T-helper 1 cell treated with Interleukin-12 subunit alpha and Interleukin-12 subunit beta and Interleukin-4 antibody, amounts not matched to agents 30 μg/mL and 1 μg/mL, for 36 hours (primary cell): ENCODE results near the gene TANGO6.

ENCODE experiments used
- H3K27ac Mint-ChIP-seq: one replicate; pipeline ENCODE4 v1.8.0; 2021; ENCODE audit warnings: mild to moderate bottlenecking, mixed read lengths
- H3K27me3 Mint-ChIP-seq: one replicate; pipeline ENCODE4 v1.8.0; 2021; ENCODE audit warnings: low read depth, mixed read lengths
- H3K36me3 Mint-ChIP-seq: one replicate; pipeline ENCODE4 v1.8.0; 2021; ENCODE audit warnings: low read depth, mixed read lengths
- H3K4me1 Mint-ChIP-seq: one replicate; pipeline ENCODE4 v1.8.0; 2021; ENCODE audit warnings: low read depth, mixed read lengths
- H3K4me3 Mint-ChIP-seq: one replicate; pipeline ENCODE4 v1.8.0; 2021; ENCODE audit warnings: mild to moderate bottlenecking, moderate library complexity, mixed read lengths
- H3K9me3 Mint-ChIP-seq: one replicate; pipeline ENCODE4 v1.8.0; 2021; ENCODE audit warnings: mixed read lengths

Gene TANGO6

DNA sequence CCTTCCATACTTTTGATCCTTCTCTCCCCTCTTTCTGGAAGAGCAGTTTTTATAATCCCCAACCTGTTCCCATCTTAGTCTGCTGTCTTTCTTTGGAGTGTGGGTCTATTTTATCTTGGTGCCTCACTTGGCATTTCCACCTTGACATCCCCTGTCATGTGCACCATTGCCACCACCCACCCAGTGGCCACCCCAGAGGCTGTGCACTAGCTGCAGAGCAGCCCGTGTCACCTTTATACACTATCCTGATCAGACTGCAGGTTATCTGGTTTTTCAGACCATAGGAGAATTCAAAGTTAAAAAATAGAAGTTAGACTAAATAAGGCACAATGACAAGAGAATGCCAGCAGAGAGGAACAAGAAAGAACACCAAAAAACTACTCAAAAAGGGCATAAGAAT lies 43.8 kb downstream of the TANGO6 start:
- Mint-ChIP-seq H3K9me3 (no peaks in the 10 kb centered on the region), H3K36me3 (peaks cover 6% of the 10 kb centered on the region), H3K27ac (no peak overlapping the region), H3K27me3 (no peaks in the 10 kb centered on the region), H3K4me1 (peaks cover 2% of the 10 kb centered on the region), H3K4me3 (no peak overlapping the region)

DNA sequence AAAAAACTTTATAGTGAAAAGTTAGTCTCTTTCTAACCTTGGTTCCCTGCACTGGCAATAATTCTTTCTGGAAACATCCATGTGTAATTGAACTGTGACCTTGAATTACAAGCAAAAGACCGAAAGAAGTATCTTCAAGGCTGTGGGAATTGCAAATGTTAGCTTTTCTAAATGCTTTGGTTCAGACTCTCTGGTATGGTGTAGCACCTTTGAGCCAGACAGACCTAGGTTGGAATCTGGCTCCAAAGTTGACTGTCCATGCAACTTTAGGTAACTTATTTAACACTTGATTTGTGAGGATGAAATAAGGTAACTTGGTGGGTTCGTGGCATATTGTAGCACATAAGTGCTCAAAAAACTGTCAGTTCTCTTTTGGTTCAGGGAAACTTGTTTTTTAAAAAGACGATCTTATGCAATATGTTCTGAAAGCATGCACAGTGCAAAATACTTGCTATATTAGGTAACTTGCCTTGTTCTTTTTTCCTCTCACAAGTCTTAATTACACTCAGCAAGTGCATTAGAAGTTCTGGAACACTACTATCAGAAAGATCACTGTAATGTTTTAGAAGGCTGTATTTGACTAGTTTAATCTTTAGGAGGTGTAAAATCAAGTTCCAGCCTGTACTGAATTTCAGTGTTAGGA lies 46.3 kb downstream of the TANGO6 start:
- no peaks in the 10 kb centered on the region for H3K9me3 Mint-ChIP-seq
- no peak overlapping the region for H3K4me3 Mint-ChIP-seq
- no peaks in the 10 kb centered on the region for H3K27me3 Mint-ChIP-seq
- no peaks in the 10 kb centered on the region for H3K36me3 Mint-ChIP-seq
- no peak overlapping the region for H3K27ac Mint-ChIP-seq
- peaks cover 2% of the 10 kb centered on the region for H3K4me1 Mint-ChIP-seq

DNA sequence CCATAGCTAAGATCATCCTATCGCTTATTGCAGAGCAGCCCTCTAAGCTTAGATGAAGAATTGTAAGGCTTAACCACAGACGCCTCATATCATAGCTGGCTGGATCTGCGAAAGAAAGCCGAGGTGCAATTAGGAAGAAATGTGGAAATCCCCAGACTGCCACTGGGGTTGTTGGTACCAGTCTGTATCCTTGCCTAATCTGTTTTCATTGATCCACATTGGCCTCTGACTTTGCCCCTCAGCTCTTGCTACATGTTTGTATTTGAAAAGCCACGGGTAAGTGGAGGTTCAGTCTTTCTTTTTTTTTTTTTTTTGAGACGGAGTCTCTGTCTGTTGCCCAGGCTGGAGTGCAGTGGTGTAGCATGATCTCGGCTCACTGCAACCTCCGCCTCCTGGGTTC lies 48.9 kb downstream of the TANGO6 start:
- Mint-ChIP-seq H3K4me3 (no peak overlapping the region), H3K27ac (no peak overlapping the region), H3K27me3 (no peaks in the 10 kb centered on the region), H3K4me1 (peaks cover 2% of the 10 kb centered on the region), H3K9me3 (no peaks in the 10 kb centered on the region), H3K36me3 (no peaks in the 10 kb centered on the region)

DNA sequence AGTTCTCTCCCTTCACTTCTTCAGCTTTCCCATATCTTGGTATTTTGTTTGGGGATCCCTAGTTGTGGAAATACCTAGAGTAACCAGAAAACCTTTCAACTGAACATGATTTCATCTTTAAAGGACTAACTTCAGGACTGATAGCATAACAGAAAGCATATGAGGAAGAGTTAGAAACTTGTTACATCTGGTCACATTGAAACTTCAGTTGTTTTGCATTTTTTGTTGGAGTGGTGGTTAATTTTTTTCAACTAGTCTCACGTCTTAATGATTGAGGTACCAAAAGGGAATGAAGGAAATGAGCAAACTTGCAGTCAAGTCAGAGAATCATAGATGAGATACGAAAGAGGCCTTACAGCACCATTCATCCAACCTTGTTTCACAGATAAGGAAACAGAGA lies 49.6 kb downstream of the TANGO6 start:
- Mint-ChIP-seq H3K4me3 (no peak overlapping the region), H3K27me3 (no peaks in the 10 kb centered on the region), H3K9me3 (no peaks in the 10 kb centered on the region), H3K36me3 (no peaks in the 10 kb centered on the region), H3K27ac (no peak overlapping the region), H3K4me1 (peaks cover 2% of the 10 kb centered on the region)

DNA sequence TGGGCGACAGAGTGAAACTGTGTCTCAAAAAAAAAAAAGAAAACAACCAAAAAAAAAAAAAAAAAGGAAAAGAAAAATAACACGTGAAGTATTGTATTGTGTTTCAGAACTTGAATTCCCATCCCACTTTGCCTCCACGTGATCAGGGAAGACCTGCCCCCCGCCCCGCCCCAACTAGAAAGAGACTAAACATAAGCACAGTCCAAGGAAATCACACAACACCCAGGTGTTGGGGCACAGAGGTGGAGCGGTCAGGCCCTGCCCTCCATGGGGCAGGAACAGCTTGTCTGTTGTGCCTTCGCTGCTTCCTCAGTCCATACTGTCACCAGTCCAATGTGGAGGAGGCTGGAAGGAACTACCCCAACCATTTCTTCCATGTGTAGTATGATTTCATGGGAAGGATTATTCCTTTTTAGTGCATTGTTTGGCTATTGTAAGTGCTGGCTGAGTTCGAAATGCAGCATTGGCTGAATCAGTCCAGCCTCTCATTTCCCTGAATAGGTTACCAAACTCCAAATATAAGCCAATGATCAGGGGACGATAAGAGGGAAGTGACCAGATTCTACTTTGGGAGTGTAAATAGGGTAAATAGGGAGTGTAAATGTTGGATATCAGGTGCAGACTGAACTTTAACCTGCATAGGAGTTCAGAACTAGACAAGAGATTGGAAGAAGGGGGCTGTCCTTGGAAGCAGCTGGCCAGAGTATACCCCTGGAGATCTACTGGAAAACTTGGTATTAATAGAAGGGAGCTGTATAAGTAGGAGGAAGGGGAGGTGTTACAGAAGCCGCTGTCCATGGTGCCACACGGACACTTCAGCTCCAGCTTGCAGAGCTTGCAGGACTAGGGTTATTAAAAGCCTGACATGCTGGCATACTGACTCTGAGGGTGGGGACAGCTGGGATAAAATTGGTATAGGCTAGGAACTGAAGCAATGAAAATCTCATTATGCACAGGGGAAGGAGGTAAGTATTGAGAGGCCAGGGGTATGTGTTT lies 50.7 kb downstream of the TANGO6 start:
- Mint-ChIP-seq H3K4me3 (no peak overlapping the region), H3K9me3 (no peaks in the 10 kb centered on the region), H3K4me1 (peaks cover 2% of the 10 kb centered on the region), H3K36me3 (no peaks in the 10 kb centered on the region), H3K27me3 (no peaks in the 10 kb centered on the region), H3K27ac (no peak overlapping the region)

DNA sequence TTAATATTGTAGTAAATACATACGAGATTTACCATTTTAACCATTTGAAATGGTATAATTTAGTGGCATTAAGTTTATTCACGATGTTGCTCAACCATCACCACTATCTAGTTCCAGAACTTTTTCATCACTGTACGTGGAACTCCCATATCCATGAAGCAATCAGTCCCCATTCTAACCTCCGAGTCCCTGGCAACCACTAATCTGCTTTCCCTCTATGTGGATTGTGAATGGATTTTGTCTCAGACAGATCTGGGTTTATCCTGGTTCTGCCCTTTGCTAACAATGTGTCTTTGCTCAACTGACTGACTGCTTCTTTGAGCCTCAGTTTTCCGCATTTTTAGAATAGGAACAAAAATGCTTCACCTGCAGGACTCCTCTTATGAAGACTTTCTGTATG lies 51.4 kb downstream of the TANGO6 start:
- Mint-ChIP-seq H3K9me3 (no peaks in the 10 kb centered on the region), H3K27me3 (no peaks in the 10 kb centered on the region), H3K36me3 (no peaks in the 10 kb centered on the region), H3K4me3 (no peak overlapping the region), H3K4me1 (peaks cover 2% of the 10 kb centered on the region), H3K27ac (no peak overlapping the region)

DNA sequence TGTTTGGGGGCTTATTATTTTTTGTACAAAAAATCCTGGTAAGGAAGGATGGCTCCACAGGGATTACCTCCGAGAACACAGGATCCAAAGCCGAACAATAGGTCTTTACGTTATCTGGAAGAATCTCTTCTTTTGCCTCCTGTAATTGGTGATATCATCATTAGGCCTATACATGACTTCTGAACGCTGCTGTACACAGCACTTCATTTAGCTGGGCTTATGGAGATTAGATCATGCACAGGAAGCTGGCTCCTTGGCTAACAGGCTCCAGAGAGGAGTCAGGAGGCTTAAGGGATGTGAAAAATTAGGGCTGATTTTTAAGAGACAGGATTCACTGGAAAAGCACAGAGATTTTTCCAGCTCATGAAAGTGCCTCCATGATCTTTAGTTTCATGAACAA lies 54.7 kb downstream of the TANGO6 start:
- Mint-ChIP-seq H3K4me3 (no peak overlapping the region), H3K27ac (no peak overlapping the region), H3K27me3 (no peaks in the 10 kb centered on the region), H3K4me1 (no peaks in the 10 kb centered on the region), H3K9me3 (no peaks in the 10 kb centered on the region), H3K36me3 (no peaks in the 10 kb centered on the region)

DNA sequence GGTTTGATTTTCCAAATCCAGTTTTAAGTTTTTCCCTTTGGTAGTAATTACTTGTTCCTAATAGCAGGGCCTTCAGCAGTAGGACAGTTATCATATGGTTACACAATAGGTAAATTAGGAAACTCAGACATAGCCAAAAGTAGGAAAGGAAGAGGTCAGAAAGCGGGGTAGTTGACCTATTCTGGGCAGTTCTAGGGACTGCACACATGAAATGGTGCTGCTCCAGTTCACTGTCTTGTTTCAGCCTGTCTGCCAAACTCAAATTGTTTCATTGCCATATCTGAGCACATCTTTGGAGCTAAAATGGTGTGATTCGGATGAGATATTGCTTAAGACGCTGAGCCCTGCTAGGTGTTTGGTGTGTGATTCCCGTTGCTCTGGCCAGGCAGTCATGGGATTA lies 56.7 kb downstream of the TANGO6 start:
- H3K36me3 Mint-ChIP-seq, result no peaks in the 10 kb centered on the region
- no peaks in the 10 kb centered on the region for H3K9me3 Mint-ChIP-seq
- no peaks in the 10 kb centered on the region for H3K4me1 Mint-ChIP-seq
- no peaks in the 10 kb centered on the region for H3K27me3 Mint-ChIP-seq
- H3K27ac Mint-ChIP-seq, result no peak overlapping the region
- H3K4me3 Mint-ChIP-seq, result no peak overlapping the region

DNA sequence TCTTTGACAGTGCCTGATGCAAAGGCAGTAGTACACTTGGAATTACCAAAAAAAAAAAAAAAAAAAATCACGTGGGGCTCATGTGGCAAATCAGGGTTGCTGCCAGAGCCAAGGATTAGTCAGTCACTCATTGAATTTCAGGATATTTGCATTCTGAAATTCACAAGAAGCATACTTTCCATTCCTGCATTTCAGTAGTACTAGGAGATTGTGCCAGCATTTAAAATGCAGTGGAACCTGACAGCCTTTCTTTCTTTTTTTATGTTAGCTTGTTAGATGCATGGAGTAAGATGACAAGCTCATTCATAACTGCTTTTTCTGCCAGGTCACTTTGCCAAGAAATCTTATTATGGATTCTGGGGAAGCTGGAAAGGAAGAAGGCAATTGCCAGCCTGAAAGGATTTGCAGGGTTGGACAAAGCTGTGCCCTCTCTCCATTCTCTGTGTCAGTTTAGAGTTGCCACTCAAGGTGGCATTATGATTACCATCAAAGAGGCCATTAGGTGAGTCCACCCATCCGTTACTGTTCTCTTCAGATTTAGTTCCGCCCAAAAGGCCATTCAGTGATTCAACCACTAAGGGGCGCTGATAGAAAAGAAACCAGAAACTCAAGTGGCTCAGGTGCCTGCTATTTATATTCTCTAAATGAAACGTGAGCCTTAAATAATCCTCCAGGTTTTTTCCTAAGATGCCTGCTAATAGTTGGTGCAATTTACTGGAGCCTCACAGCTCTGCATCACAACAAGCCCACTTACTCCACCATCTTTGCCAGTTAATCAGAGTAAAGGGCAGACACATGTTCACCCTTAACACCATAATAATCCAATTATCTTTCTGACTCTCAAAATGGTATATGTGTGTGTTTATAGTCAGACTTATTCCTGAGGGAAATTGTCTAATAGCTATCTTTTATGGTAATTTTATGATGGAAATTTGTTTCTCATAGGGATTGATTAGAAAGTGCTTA lies 59.0 kb downstream of the TANGO6 start:
- no peak overlapping the region for H3K4me3 Mint-ChIP-seq
- no peaks in the 10 kb centered on the region for H3K27me3 Mint-ChIP-seq
- H3K4me1 Mint-ChIP-seq, result no peaks in the 10 kb centered on the region
- no peaks in the 10 kb centered on the region for H3K36me3 Mint-ChIP-seq
- H3K9me3 Mint-ChIP-seq, result no peaks in the 10 kb centered on the region
- no peak overlapping the region for H3K27ac Mint-ChIP-seq

DNA sequence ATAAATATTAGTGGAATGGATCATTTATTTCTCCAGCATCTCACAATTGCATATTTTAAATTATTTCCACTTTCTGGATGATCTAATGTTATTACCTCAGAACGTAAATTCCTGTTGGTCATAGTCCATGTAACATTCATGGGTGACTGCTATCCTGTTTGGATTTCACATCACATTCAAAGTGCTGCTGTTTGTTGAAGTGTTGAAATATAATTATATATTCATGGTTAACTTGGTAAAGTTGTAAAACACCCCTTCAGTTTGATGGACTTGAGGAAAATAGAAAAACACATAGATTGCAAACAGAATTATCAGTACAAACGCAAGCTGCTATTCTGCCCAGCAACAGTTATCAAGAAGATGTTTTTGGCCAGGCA lies 59.6 kb downstream of the TANGO6 start:
- Mint-ChIP-seq H3K36me3 (no peaks in the 10 kb centered on the region), H3K27ac (no peak overlapping the region), H3K27me3 (no peaks in the 10 kb centered on the region), H3K9me3 (no peaks in the 10 kb centered on the region), H3K4me3 (no peak overlapping the region), H3K4me1 (no peaks in the 10 kb centered on the region)

DNA sequence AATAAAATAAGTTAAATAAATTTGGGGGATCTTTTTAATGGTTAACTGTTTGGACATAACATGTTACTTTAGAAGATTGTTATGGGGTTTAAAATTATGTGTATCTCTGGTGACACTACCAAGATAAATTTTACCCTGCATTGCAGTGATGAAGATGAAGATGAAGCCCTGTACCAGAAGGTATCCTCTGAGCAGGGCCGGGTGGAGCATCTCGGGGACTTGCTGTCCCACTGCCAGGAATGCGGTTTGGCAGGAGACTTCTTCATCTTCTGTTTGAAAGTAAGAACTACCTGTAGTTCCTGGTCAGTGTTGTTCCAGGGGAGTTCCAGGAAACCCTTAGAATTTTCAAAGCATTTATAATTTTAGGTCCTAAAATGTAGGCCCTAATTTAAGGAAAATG lies 64.0 kb downstream of the TANGO6 start:
- H3K4me3 Mint-ChIP-seq, result no peak overlapping the region
- no peaks in the 10 kb centered on the region for H3K4me1 Mint-ChIP-seq
- no peaks in the 10 kb centered on the region for H3K9me3 Mint-ChIP-seq
- H3K27ac Mint-ChIP-seq, result no peak overlapping the region
- no peaks in the 10 kb centered on the region for H3K27me3 Mint-ChIP-seq
- peaks cover 2% of the 10 kb centered on the region for H3K36me3 Mint-ChIP-seq

DNA sequence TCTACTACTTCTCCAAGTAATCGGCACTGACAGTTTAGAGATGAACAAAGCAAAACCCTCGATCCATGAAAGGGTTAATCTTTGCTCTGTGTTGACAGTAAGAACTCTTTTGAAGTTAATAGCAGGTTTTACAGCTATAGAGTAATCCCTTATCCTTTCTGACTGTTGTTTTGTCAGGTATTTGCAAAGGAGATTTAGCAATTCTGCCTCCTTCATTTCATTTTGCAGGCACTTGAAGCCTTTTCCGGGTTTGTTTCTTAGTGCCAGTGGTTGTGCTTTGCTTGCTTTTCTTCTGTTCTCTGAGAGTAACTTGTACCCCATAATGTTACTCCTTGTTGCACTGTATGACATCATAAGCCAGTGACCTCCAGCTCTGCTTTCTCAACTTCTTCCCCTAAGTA lies 64.5 kb downstream of the TANGO6 start:
- Mint-ChIP-seq H3K4me3 (no peak overlapping the region), H3K9me3 (no peaks in the 10 kb centered on the region), H3K27me3 (no peaks in the 10 kb centered on the region), H3K36me3 (peaks cover 2% of the 10 kb centered on the region), H3K4me1 (no peaks in the 10 kb centered on the region), H3K27ac (no peak overlapping the region)

DNA sequence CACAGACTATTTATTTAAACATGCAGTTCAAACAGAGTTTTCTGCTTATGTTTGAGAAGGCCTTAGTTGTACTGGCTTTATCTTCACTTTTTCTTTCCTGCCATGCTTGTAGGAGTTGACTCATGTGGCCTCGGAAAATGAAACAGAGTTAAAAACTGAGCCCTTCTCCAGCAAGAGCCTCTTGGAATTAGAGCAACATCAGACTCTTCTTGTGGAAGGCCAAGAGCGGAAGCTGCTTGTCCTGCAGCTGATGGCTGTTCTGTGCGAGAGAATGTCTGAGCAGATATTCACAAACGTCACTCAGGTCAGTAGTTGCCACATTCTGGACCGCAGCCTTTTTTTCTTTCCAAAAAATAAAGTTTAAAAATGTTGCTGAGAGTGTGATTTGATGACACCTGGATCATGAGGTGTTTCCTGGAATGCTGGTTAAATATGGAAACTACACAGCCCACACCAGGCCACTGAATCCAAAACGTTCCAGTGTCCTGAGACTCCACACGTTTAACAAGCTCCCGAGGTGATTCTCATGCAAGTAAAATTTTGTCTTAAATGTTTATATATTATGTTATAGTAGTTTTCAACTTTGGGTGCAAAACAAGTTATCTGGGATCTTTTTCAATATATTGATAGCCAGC lies 65.9 kb downstream of the TANGO6 start:
- no peak overlapping the region for H3K27ac Mint-ChIP-seq
- peaks cover 2% of the 10 kb centered on the region for H3K36me3 Mint-ChIP-seq
- no peaks in the 10 kb centered on the region for H3K9me3 Mint-ChIP-seq
- no peak overlapping the region for H3K4me3 Mint-ChIP-seq
- H3K27me3 Mint-ChIP-seq, result no peaks in the 10 kb centered on the region
- H3K4me1 Mint-ChIP-seq, result no peaks in the 10 kb centered on the region

DNA sequence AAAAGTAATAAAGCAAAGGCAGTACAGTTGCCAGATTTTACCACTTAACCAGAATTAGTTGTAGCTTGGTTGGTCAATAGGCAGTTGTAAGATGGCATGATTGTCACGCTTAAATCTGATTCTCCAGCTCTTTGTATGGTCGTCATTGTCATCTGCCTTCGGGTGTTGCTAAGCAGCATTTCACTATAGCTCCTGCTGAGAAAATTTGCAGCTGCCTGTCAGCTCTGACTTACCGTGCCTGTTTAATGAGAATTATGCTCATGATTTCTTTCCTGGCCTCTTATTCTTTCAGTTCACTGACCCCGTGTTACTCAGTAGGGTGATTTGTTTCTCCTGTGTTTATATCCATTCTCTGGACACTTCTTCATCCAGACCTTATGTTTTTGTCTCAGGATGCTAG lies 66.7 kb downstream of the TANGO6 start:
- Mint-ChIP-seq H3K4me1 (no peaks in the 10 kb centered on the region), H3K4me3 (no peak overlapping the region), H3K36me3 (peaks cover 2% of the 10 kb centered on the region), H3K27me3 (no peaks in the 10 kb centered on the region), H3K27ac (no peak overlapping the region), H3K9me3 (no peaks in the 10 kb centered on the region)
